Testis (tissue), 2 donors: Measurements from ENCODE around the gene SLC25A6.

Experiments used
- CTCF ChIP-seq, 3 experiments: fragments of 450-650 bp in 2 of 3; fragments of 200-600 bp in 1 of 3; sonication (generic) in 1 of 3; IDR thresholded peaks; one replicate each; pipeline ENCODE4 v1.5.1; 2016 to 2019; ENCODE audit warnings: antibody characterized with exemption in 3 of 3, mild to moderate bottlenecking in 2 of 3, moderate library complexity in 1 of 3
- POLR2A ChIP-seq: fragments of 450-650 bp; IDR thresholded peaks from one replicate; pipeline ENCODE4 v1.6.1; 2017; ENCODE audit warnings: antibody characterized with exemption, mild to moderate bottlenecking, moderate library complexity

GRCh38 chrX:1361275-1361674 lies 30.6 kb downstream of the SLC25A6 start:
- no peak for TF ChIP-seq POLR2A
- TF ChIP-seq CTCF (IDR thresholded peaks at IDR 0.05) = no peak
